HUES6 (cell line): ENCODE data around the gene MAFG.
A peak's percentile ranks its signal among the peaks of the same experiment; 100 is the strongest.

Experiments used
- H3K27ac ChIP-seq: 2 replicates; pipeline ENCODE4 v1.7.0; 2013; ENCODE audit warnings: low read depth, mild to moderate bottlenecking, low read length, inconsistent platforms
- H3K27me3 ChIP-seq: 2 replicates; pipeline ENCODE4 v1.6.1; 2013; ENCODE audit warnings: low read length; ENCODE audit not compliant: control insufficient read depth, insufficient read depth
- H3K36me3 ChIP-seq: 2 replicates; pipeline ENCODE4 v1.6.1; 2013; ENCODE audit warnings: low read length; ENCODE audit not compliant: control insufficient read depth, insufficient read depth
- H3K4me1 ChIP-seq: 2 replicates; pipeline ENCODE4 v1.6.1; 2013; ENCODE audit warnings: low read length; ENCODE audit not compliant: control insufficient read depth, insufficient read depth
- H3K4me3 ChIP-seq: 2 replicates; pipeline ENCODE4 v1.5.1; 2013; ENCODE audit warnings: low read depth, low read length
- H3K9ac ChIP-seq: one replicate; pipeline ENCODE4 v1.6.1; 2013; ENCODE audit warnings: mild to moderate bottlenecking, low read length
- H3K9me3 ChIP-seq: 2 replicates; pipeline ENCODE4 v1.6.1; 2013; ENCODE audit warnings: low read depth, low read length; ENCODE audit not compliant: control insufficient read depth, insufficient read depth

Gene MAFG

DNA sequence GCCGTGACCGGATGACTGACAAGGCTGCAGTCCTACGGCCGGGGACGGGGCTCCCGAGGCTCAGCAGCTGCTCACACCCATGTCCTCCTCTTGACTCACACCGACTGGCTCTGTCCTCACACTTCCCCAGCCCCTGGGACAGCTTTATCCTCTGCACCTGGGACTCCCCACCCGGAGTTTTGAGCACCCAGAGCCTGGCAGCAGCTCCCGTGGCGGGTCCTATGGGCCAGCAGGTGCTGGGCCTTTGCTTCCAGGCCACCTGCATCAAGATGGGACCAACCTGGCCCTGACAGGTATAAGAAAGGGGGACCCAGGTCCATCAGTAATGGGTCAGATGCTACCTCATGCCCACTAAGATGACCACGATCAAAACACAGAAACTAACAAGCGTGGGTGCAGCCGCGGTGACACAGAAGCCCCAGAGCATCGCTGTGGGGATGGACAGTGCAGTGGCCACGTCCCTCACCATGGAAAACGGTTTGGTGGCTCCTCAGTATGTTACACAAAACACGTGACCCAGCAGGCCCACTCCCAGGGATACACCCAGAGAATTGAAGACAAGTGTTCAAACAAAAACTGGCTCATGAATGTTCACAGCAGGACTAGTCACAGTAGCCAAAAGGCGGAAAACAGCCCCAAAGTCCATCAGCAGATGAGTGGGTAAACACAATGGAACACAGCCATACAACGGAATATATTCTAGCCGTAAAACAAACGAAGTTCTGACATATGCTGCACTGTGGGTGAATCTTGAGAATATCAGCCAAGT, 36.7 kb upstream of the MAFG start:
- Histone ChIP-seq H3K4me3 (no peak overlapping the region), H3K27ac (no peak overlapping the region), H3K27me3 (peaks cover 62% of the 10 kb centered on the region), H3K36me3 (no peaks in the 10 kb centered on the region), H3K9ac (no peak overlapping the region), H3K9me3 (no peaks in the 10 kb centered on the region), H3K4me1 (peaks cover 42% of the 10 kb centered on the region)

GRCh38 chr17:81962499-81963441, 35.2 kb upstream of the MAFG start:
- Histone ChIP-seq H3K36me3 (no peaks in the 10 kb centered on the region), H3K9me3 (no peaks in the 10 kb centered on the region), H3K4me1 (peaks cover 40% of the 10 kb centered on the region), H3K9ac (no peak overlapping the region), H3K27me3 (peaks cover 77% of the 10 kb centered on the region), H3K27ac (no peak overlapping the region), H3K4me3 (no peak overlapping the region)

- Histone ChIP-seq H3K27me3 (peaks cover 77% of the 10 kb centered on the region), H3K9ac (peak overlapping the region; percentile 29), H3K36me3 (no peaks in the 10 kb centered on the region), H3K9me3 (no peaks in the 10 kb centered on the region), H3K27ac (no peak overlapping the region), H3K4me1 (peaks cover 31% of the 10 kb centered on the region), H3K4me3 (peak overlapping the region; percentile 49)
Measured at GRCh38 chr17:81961521-81962498, 34.3 kb upstream of the MAFG start.

DNA sequence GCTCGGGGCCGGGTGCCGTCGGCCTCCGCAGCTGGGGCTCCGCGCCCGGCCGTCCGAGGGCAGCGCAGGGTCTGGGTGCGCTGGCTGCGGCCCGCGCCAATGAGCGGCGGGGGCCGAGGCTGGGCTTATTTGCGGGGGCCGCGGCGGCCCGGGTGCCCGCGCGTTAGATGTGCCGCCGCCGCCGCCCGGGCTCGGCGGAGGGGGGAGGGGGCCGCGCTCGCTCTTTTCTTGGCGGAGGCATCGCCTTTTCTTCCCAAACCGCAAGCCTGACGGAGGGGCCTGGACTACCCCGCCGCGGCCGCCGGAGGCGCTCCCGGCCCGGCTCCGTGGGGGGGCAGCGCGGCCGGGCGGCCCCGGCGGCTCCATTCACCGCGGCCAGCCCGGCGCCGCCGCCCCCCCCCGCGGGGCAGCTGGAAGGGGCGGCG, 33.6 kb upstream of the MAFG start, which contains the start of gene NOTUM:
Gene NOTUM, minus strand, starts transcription at position 101 of the 425 bp plus-strand sequence. CDS start 278 bp downstream, outside the sequence.
- peaks cover 80% of the 10 kb centered on the region for H3K27me3 ChIP-seq
- H3K27ac ChIP-seq = no peak within 1 kb of the TSS
- H3K4me1 ChIP-seq = peaks cover 25% of the 10 kb centered on the region
- H3K9me3 ChIP-seq = no peaks in the 10 kb centered on the region
- peak within 1 kb of the TSS; percentile 56 for H3K4me3 ChIP-seq
- H3K9ac ChIP-seq = peak within 1 kb of the TSS; percentile 57
- H3K36me3 ChIP-seq = no peaks in the 10 kb centered on the region

DNA sequence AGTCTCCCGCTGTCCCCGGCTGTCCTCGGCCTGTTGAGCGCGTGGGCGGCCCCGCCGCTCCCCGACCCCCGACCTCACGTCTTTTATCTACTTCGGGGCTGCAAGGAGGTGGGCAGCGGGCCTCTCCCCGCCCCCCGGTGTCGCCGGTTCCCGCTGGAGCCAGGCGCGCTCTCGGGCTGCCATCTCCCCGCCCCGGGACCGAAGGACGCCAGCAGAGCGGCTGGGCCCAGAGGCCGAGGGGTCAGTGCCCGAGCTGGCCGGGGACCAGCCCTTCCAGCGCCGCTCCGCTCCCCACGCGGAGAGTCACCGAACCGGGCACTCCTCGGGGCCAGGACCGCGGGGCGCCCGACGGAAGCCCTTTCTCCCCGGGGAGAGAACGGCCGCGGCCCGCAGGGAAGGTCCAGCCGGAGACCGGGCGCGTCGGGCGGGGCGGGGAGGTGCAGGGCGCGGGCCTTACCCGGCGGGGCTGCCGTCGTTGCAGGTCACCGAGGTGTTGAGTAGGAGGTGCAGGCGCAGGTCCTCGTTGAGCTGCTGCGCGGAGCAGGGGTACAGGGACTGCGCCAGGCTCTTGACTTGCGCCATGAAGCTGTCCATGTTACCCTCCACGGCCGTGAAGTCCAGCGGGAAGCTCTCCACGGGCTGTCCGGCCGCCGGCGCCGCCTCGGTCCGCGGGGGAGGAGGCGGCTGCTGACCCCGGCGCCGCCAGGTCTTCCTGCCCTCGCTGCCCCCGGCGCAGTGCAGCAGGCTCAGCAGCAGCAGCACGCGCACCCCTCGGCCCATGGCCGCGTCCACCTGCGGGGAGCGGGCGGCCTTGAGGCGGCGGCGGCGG, 32.8 kb upstream of the MAFG start:
- Histone ChIP-seq H3K4me3 (peak overlapping the region; percentile 56), H3K36me3 (no peaks in the 10 kb centered on the region), H3K9ac (peak overlapping the region; percentile 57), H3K27ac (no peak overlapping the region), H3K27me3 (peaks cover 80% of the 10 kb centered on the region), H3K9me3 (no peaks in the 10 kb centered on the region), H3K4me1 (peaks cover 25% of the 10 kb centered on the region)

- H3K27ac ChIP-seq = no peak overlapping the region
- peak overlapping the region; percentile 57 for H3K9ac ChIP-seq
- H3K4me1 ChIP-seq = peaks cover 25% of the 10 kb centered on the region
- H3K27me3 ChIP-seq = peaks cover 78% of the 10 kb centered on the region
- no peaks in the 10 kb centered on the region for H3K9me3 ChIP-seq
- no peaks in the 10 kb centered on the region for H3K36me3 ChIP-seq
- H3K4me3 ChIP-seq = peak overlapping the region; percentile 56
Measured at GRCh38 chr17:81959362-81960129, 32.0 kb upstream of the MAFG start.

DNA sequence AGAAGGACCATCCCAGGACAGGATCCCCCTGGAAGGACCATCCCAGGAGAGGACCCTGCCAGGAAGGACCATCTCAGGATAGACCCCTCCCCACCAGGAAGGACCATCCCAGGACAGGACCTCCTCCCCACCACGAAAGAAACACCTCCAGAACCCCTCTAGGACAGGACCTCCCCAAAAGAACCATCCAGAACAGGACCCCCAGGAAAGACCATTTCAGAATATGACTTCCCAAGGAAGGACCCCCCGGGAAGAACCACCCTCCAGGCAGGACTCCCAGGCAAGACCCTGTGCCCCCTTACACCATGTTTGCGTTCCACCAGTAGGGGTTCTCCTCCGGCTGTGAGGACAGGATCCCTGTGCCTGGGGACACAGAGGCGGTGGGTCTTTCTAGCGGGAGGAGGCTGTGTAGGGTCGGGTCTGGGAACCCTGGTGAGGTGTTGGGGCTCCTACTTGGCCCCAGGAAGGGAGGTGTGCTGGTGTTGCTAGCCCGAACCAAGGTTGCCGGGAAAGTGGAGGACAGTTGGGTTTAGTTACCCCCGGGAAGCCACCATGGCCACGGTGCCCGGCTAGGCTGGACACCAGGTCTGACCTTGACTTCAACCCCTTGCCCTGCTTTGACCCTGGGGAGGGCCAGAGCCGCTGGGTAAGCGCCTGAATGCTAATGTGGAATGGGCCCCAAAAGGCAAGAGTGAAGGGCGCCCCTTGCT, 31.3 kb upstream of the MAFG start:
- Histone ChIP-seq H3K4me3 (peak overlapping the region; percentile 56; the same call in 1 of the 2 replicates), H3K9me3 (no peaks in the 10 kb centered on the region), H3K9ac (peak overlapping the region; percentile 26), H3K36me3 (no peaks in the 10 kb centered on the region), H3K27me3 (peaks cover 70% of the 10 kb centered on the region), H3K4me1 (peaks cover 22% of the 10 kb centered on the region), H3K27ac (no peak overlapping the region)

DNA sequence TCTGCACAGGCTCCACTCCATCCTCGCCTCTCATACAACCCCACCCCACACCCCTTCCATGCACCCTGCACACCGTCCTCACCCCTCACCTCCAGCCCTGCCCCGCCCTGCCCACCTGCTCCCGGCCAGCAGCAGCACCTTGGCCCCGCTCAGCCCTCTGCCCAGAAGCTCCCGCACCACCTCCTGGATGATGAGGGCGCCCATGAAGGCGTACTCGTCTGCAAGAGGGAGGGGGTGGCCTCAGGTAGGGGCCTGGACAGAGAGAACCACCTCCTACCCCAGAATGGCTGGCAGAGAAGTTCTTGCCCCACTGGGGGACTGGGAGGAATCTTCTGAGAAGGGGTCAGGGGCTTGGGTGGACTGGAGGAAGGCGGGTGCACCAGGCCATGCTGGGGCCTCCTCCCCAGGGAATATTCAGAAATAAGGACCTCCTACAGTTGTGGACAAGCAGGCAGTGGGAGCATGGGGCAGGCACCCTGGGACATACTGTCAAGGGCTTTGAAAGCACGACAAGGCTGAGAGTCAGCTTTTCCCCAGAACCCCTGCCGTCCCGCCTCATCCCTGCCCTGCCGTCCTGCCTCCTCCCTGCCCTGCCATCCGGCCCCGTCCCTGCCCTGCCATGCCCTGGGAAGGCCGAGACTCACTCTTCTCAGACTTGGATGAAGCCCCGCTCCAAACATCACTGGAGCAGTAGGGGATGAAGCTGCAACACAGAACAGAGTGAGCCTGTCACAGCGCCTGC, 30.3 kb upstream of the MAFG start:
- Histone ChIP-seq H3K4me3 (no peak overlapping the region), H3K36me3 (no peaks in the 10 kb centered on the region), H3K4me1 (peaks cover 13% of the 10 kb centered on the region)

More for the DNA sequence above, 30.3 kb upstream of the MAFG start:
- no peaks in the 10 kb centered on the region for H3K9me3 ChIP-seq
- no peak overlapping the region for H3K27ac ChIP-seq
- H3K27me3 ChIP-seq = peaks cover 61% of the 10 kb centered on the region
- no peak overlapping the region for H3K9ac ChIP-seq
